Esophagus squamous epithelium (tissue), 4 donors: ENCODE data around the gene FOLR2.
"Not testable (repeated sequence)": the region's sequence is repeated elsewhere in the genome, so short reads cannot be mapped to it uniquely, and the experiment has no call there.

Experiments used
- CTCF ChIP-seq, 6 experiments: fragments of 450-650 bp in 4 of 6; fragments of 200-600 bp in 2 of 6; sonication (generic) in 2 of 6; IDR thresholded peaks; one replicate each; pipeline ENCODE4 v1.5.1; 2016 to 2019; ENCODE audit warnings: antibody characterized with exemption in 6 of 6, mild to moderate bottlenecking in 4 of 6, moderate library complexity in 4 of 6
- POLR2A ChIP-seq, 4 donors: fragments of 450-650 bp; IDR thresholded peaks; one replicate each; pipeline ENCODE4 v1.6.1; 2017; ENCODE audit warnings: antibody characterized with exemption in 4 of 4, mild to moderate bottlenecking in 4 of 4, moderate library complexity in 3 of 4

GRCh38 chr11:72169046-72169555, 47.5 kb upstream of the FOLR2 start:
- not testable (repeated sequence) for TF ChIP-seq CTCF, POLR2A (IDR thresholded peaks at IDR 0.05)
